ENCODE data around the gene SLC9C2.
"Not testable (repeated sequence)": the region's sequence is repeated elsewhere in the genome, so short reads cannot be mapped to it uniquely, and the experiment has no call there.

Gene SLC9C2

DNA sequence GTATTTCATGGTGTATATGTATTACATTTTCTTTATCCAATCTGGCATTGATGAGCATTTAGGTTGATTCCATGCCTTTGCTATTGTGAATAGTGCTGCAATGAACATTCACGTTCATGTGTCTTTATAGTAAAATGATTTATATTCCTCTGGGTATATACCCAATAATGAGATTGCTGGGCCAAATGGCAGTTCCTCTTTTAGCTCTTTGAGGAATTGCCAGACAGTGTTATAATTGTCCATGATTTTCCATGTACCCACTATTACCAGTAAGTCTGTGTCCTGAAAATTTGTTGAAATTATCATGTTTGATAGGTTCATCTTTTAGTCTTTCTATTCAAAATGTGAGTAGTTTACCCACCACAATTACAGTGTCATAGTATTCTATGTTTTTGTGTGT lies 34.4 kb downstream of the SLC9C2 start:
- no peaks in the 10 kb centered on the region for H3K36me3 ChIP-seq (ENCODE audit: control insufficient read depth, insufficient read depth, low read length)
- H3K27me3 ChIP-seq (replicated peaks; ENCODE audit: control insufficient read depth, insufficient read depth, low read length) = no peaks in the 10 kb centered on the region
- no peak for DNase-seq (ENCODE audit: extremely low read depth, insufficient read length)
- TF ChIP-seq, protein P1, sequence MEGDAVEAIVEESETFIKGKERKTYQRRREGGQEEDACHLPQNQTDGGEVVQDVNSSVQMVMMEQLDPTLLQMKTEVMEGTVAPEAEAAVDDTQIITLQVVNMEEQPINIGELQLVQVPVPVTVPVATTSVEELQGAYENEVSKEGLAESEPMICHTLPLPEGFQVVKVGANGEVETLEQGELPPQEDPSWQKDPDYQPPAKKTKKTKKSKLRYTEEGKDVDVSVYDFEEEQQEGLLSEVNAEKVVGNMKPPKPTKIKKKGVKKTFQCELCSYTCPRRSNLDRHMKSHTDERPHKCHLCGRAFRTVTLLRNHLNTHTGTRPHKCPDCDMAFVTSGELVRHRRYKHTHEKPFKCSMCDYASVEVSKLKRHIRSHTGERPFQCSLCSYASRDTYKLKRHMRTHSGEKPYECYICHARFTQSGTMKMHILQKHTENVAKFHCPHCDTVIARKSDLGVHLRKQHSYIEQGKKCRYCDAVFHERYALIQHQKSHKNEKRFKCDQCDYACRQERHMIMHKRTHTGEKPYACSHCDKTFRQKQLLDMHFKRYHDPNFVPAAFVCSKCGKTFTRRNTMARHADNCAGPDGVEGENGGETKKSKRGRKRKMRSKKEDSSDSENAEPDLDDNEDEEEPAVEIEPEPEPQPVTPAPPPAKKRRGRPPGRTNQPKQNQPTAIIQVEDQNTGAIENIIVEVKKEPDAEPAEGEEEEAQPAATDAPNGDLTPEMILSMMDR (IDR thresholded peaks at IDR 0.05; ENCODE audit: insufficient read depth, low read length, poor library complexity, severe bottlenecking) = no peak
- no peak overlapping the region for H3K4me3 ChIP-seq (replicated peaks; ENCODE audit: low read depth, low read length)

DNA sequence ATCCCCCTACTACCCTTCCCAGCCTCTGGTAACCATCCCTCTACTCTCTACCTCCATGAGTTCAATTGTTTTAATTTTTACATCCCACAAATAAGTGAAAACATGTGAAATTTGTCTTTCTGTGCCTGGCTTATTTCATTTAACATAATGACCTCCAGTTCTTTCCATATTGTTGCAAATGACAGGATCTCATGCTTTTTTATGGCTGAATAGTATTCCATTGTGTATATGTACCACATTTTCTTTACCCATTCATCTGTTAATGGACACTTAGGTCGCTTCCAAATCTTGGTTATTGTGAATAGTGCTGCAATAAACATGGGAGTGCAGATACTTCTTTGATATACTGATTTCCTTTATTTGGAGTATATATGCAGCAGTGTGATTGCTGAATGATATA lies 39.0 kb downstream of the SLC9C2 start:
- not testable (repeated sequence) for DNase-seq (ENCODE audit: extremely low read depth, insufficient read length); H3K36me3 ChIP-seq (ENCODE audit: control insufficient read depth, insufficient read depth, low read length); H3K4me3 ChIP-seq (replicated peaks; ENCODE audit: low read depth, low read length); H3K27me3 ChIP-seq (replicated peaks; ENCODE audit: control insufficient read depth, insufficient read depth, low read length)

DNA sequence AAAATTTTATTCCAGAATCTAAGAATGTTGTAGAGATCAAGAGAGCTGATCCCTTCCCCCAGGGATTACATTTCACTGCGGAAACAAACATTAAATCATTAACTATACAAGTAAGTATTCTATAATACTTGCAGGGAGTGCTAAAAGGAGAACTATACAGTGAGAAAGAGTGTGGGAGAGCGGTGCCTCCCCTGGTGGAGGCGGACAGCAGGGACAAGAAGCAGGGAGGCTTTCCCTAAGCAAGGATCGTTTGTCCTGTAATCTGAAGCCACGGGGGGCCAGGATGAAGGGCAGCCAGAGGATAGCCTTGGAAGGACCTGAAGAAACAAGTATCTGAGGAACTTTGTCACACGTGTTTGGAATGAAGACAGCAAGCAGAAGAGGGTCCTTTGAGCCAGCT lies 40.1 kb downstream of the SLC9C2 start:
- DNase-seq (ENCODE audit: extremely low read depth, insufficient read length) = no peak
- Histone ChIP-seq H3K4me3 (replicated peaks; ENCODE audit: low read depth, low read length) (no peak overlapping the region), H3K36me3 (ENCODE audit: control insufficient read depth, insufficient read depth, low read length) (no peaks in the 10 kb centered on the region), H3K27me3 (replicated peaks; ENCODE audit: control insufficient read depth, insufficient read depth, low read length) (no peaks in the 10 kb centered on the region)
- TF ChIP-seq, protein P1 (IDR thresholded peaks at IDR 0.05; ENCODE audit: insufficient read depth, low read length, poor library complexity, severe bottlenecking) = no peak

DNA sequence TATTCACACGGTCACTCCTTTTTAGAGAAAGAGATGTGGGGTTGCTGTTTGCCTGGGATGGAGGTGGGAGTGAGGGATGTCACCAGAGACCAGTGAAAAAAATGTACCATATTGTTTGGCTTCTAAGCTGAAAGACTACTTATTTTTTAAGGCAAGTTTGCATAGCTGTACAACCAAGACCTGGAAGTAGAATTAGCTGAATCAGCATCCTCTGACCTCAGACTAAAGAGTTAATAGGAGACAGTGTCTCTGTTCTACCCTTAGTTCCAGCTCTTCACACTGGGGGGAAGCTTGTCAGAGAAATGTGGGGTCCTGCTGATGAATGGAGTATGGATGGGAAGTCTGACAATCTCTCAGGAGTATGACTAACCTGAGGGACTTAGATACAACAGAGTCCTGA lies 41.6 kb downstream of the SLC9C2 start:
- Histone ChIP-seq H3K27me3 (replicated peaks; ENCODE audit: control insufficient read depth, insufficient read depth, low read length) (no peaks in the 10 kb centered on the region), H3K4me3 (replicated peaks; ENCODE audit: low read depth, low read length) (no peak overlapping the region), H3K36me3 (ENCODE audit: control insufficient read depth, insufficient read depth, low read length) (no peaks in the 10 kb centered on the region)
- no peak for DNase-seq (ENCODE audit: extremely low read depth, insufficient read length)
- TF ChIP-seq, protein P1 (IDR thresholded peaks at IDR 0.05; ENCODE audit: insufficient read depth, low read length, poor library complexity, severe bottlenecking) = no peak

DNA sequence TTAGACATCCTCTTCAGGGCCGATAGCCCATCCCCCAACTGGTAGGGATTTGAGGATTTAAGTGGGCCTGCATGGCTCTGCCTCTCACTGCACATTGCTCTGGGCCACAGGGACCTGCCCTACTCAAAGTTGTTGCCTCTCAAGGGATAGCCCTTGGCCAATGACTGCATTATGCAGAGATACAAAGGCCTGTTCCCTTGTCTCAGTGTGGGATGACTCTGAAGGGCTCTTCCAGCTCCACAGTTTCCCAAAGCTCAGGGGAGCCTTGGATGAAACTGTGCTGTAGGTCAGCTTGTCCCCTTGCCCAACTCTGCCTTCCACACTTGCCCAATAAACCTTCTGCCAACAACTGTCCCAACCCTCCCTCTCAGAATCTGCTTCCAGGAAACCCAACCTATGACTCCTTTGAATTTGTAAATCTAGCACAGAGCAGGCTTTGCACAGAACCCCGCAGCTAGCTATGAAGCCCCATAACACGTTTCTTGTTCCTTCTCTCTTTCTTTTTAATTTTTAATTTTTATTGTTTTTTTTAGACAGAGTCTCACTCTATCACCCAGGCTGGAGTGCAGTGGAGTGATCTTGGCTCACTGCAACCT lies 42.5 kb downstream of the SLC9C2 start:
- no peaks in the 10 kb centered on the region for H3K36me3 ChIP-seq (ENCODE audit: control insufficient read depth, insufficient read depth, low read length)
- TF ChIP-seq, protein P1 (IDR thresholded peaks at IDR 0.05; ENCODE audit: insufficient read depth, low read length, poor library complexity, severe bottlenecking) = no peak
- H3K4me3 ChIP-seq (replicated peaks; ENCODE audit: low read depth, low read length) = no peak overlapping the region
- no peak for DNase-seq (ENCODE audit: extremely low read depth, insufficient read length)
- no peaks in the 10 kb centered on the region for H3K27me3 ChIP-seq (replicated peaks; ENCODE audit: control insufficient read depth, insufficient read depth, low read length)

DNA sequence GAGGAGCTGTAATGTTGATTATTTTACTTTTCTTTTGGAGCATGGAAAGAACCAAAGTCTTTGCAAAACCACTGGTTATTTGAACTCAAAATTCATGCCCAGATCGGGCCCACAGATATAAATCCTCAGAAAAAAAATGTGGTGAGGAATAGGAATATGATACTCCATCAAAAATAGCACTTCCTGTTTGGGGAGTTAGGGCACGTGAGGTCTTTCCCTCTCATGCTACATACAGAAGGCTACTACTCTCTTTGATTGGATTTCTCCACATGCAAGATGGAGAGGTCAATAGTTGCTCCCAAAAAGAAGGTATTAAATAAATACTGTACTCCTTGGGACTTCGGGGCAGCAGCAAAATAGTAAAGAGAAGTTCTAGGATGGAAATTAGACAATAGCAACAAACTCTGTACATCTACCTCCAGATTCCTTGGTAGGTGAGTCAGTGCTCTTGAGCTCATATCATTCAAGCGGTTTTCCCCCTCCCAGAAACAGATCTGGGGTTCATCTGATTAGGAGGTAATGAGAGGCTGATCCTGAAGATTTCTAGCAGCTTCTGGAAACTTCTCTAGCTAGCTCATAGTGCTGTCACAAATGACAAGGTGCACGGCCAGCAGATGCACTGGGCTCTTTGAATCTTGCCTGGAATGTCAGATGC lies 47.1 kb downstream of the SLC9C2 start:
- Histone ChIP-seq H3K4me3 (replicated peaks; ENCODE audit: low read depth, low read length) (no peak overlapping the region), H3K36me3 (ENCODE audit: control insufficient read depth, insufficient read depth, low read length) (no peaks in the 10 kb centered on the region), H3K27me3 (replicated peaks; ENCODE audit: control insufficient read depth, insufficient read depth, low read length) (no peaks in the 10 kb centered on the region)
- TF ChIP-seq, protein P1 (IDR thresholded peaks at IDR 0.05; ENCODE audit: insufficient read depth, low read length, poor library complexity, severe bottlenecking) = no peak
- DNase-seq (ENCODE audit: extremely low read depth, insufficient read length) = no peak
